Activated CD4-positive, alpha-beta T cell treated with anti-CD3 and anti-CD28 coated beads, Interleukin-2, amount 50 U/mL, for 48 hours (primary cell): ENCODE results near the gene GSTM1.
"Not testable (repeated sequence)": the region's sequence is repeated elsewhere in the genome, so short reads cannot be mapped to it uniquely, and the experiment has no call there.

Experiments used
- DNase-seq, 2 experiments: peaks; one replicate each; pipeline ENCODE4 v3.0.0-alpha.2; 2020

The GSTM1 gene

GRCh38 chr1:109704173-109704572, 16.6 kb downstream of the GSTM1 start:
- DNase-seq, result no peak

- DNase-seq, result no peak
Observed at GRCh38 chr1:109705411-109705810, 17.8 kb downstream of the GSTM1 start.

- not testable (repeated sequence) for DNase-seq
Observed at GRCh38 chr1:109708949-109709348, 21.3 kb downstream of the GSTM1 start.

- not testable (repeated sequence) for DNase-seq
Observed at GRCh38 chr1:109709822-109710221, 22.2 kb downstream of the GSTM1 start.

GRCh38 chr1:109711593-109712320, 24.1 kb downstream of the GSTM1 start, which contains the start of gene GSTM5:
TSS of gene GSTM5 (plus strand) at chr1:109712251. CDS start at chr1:109712313, 62 bp downstream.
- DNase-seq, result peak; percentile 6 to 10

- no peak for DNase-seq
Observed at GRCh38 chr1:109712321-109712864, 24.8 kb downstream of the GSTM1 start.

GRCh38 chr1:109713636-109714035, 26.0 kb downstream of the GSTM1 start:
- no peak for DNase-seq

- no peak for DNase-seq
Observed at GRCh38 chr1:109714661-109715372, 27.2 kb downstream of the GSTM1 start.

- no peak for DNase-seq
Observed at GRCh38 chr1:109716121-109716520, 28.5 kb downstream of the GSTM1 start.

- no peak for DNase-seq
Observed at GRCh38 chr1:109716570-109717090, 29.0 kb downstream of the GSTM1 start.

GRCh38 chr1:109717729-109718128, 30.1 kb downstream of the GSTM1 start:
- DNase-seq, result no peak

GRCh38 chr1:109718495-109718894, 30.9 kb downstream of the GSTM1 start:
- no peak for DNase-seq

GRCh38 chr1:109719337-109719837, 31.8 kb downstream of the GSTM1 start:
- no peak for DNase-seq

- no peak for DNase-seq
Observed at GRCh38 chr1:109721042-109721441, 33.4 kb downstream of the GSTM1 start.

- DNase-seq, result no peak
Observed at GRCh38 chr1:109721971-109722370, 34.4 kb downstream of the GSTM1 start.

GRCh38 chr1:109722908-109723691, 35.5 kb downstream of the GSTM1 start:
- no peak for DNase-seq

GRCh38 chr1:109724933-109725332, 37.3 kb downstream of the GSTM1 start:
- no peak for DNase-seq

GRCh38 chr1:109725510-109725909, 37.9 kb downstream of the GSTM1 start:
- DNase-seq, result no peak

GRCh38 chr1:109726007-109726406, 38.4 kb downstream of the GSTM1 start:
- DNase-seq, result no peak

GRCh38 chr1:109726728-109727373, 39.2 kb downstream of the GSTM1 start:
- no peak for DNase-seq

- no peak for DNase-seq
Observed at GRCh38 chr1:109728870-109729269, 41.3 kb downstream of the GSTM1 start.

- no peak for DNase-seq
Observed at GRCh38 chr1:109730666-109731065, 43.0 kb downstream of the GSTM1 start.
